Purkinje cell (primary cell): ENCODE results near the gene CD1C. TPM values are rescaled to one million over a fixed set of nuclear protein-coding genes. Genes with fewer than 3 reads are reported as not detected.

Experiments used
- polyA plus RNA-seq: library from polyadenylated mRNA; unstranded; fragments of >200 nt; fragmentation: Nextera tagmentation; gene quantifications from 2 replicates; pipeline ENCODE4 v1.2.1, GENCODE V29; 2014

The CD1C gene
- polyA plus RNA-seq: not detected in 2 replicates

GRCh38 chr1:158289811-158290210 lies at the start of gene CD1C:
Gene CD1C (plus strand): TSS chr1:158289923. CDS start chr1:158290065, 142 bp downstream.

GRCh38 chr1:158331481-158332150 lies 41.9 kb downstream of the CD1C start, which contains the start of gene CD1B:
Gene CD1B (minus strand): TSS chr1:158331531. CDS start chr1:158331423, 108 bp downstream.

Other genes starting within 250 kb of the CD1C start
- gene CD1D, start 109.0 kb upstream of the CD1C start, polyA plus RNA-seq: 0.39 TPM in 1 of 2 replicates, not detected in the other
- gene CD1A, start 35.5 kb upstream of the CD1C start, polyA plus RNA-seq: not detected in 2 replicates
- not detected in 2 replicates for gene CD1B, start 41.6 kb downstream of the CD1C start, polyA plus RNA-seq
- gene CD1E, start 64.0 kb downstream of the CD1C start, polyA plus RNA-seq: not detected in 2 replicates
- not detected in 2 replicates for gene OR10T2, start 109.5 kb downstream of the CD1C start, polyA plus RNA-seq
- not detected in 2 replicates for gene OR10K2, start 136.3 kb downstream of the CD1C start, polyA plus RNA-seq
- not detected in 2 replicates for gene OR10K1, start 171.9 kb downstream of the CD1C start, polyA plus RNA-seq
- not detected in 2 replicates for gene OR10R2, start 182.3 kb downstream of the CD1C start, polyA plus RNA-seq